Subcutaneous adipose tissue (tissue), 4 donors: ENCODE data around the gene FGF18. TPM values are rescaled to one million over a fixed set of nuclear protein-coding genes. Genes with fewer than 3 reads are reported as not detected.

Experiments
- CTCF ChIP-seq: fragments of 450-650 bp; IDR thresholded peaks from one replicate; pipeline ENCODE4 v1.5.1; 2016; ENCODE audit warnings: low read depth, mild to moderate bottlenecking, control low read depth, antibody characterized with exemption, moderate library complexity
- total RNA-seq, 4 donors: library from RNA; depleted of rRNA; stranded (reverse); fragments of >200 nt; gene quantifications; one replicate each; pipeline ENCODE4 v1.1.0, GENCODE V29; 2016

Gene FGF18
- total RNA-seq, 4 donors from 2014 or later, result 0.33 to 0.66 TPM; not detected in 2

GRCh38 chr5:171462928-171463861 lies 43.7 kb downstream of the FGF18 start:
- no peak for TF ChIP-seq CTCF

GRCh38 chr5:171463862-171464229 lies 44.4 kb downstream of the FGF18 start:
- TF ChIP-seq CTCF, result no peak

GRCh38 chr5:171464829-171465228 lies 45.4 kb downstream of the FGF18 start:
- no peak for TF ChIP-seq CTCF

GRCh38 chr5:171467107-171467506 lies 47.7 kb downstream of the FGF18 start:
- TF ChIP-seq CTCF, result no peak

- TF ChIP-seq CTCF, result no peak
Observed at GRCh38 chr5:171469326-171469725, 49.9 kb downstream of the FGF18 start.

- no peak for TF ChIP-seq CTCF
Observed at GRCh38 chr5:171470420-171470819, 51.0 kb downstream of the FGF18 start.

GRCh38 chr5:171474230-171474813 lies 54.9 kb downstream of the FGF18 start:
- TF ChIP-seq CTCF, result no peak
